NCI-H526 (cell line): Measurements from ENCODE around the gene ERGIC3.
A peak's percentile ranks its signal among the peaks of the same experiment; 100 is the strongest.
"Not testable (repeated sequence)": the region's sequence is repeated elsewhere in the genome, so short reads cannot be mapped to it uniquely, and the experiment has no call there.

Source experiments
- DNase-seq, 2 experiments: peaks; one replicate each; lab custom pipeline; 2025; lab: John Stamatoyannopoulos, UW

ERGIC3 gene

DNA sequence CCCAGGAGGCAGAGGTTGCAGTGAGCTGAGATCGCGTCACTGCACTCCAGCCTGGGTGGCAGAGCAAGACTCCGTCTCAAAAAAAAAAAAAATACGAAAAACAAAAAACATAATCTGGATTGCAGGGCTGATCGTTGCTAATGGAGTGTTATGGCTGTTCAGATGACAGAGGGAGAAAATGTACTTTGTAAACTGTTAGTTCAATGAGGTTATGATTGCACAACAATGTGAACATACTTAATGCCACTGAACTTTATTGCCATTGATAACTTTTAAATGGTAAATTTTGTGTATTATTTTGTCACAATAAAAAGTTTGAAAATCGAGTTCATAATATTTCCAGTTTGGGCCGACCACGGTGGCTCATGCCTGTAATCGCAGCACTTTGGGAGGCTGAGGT lies 22.9 kb upstream of the ERGIC3 start:
- DNase-seq = no peak

DNA sequence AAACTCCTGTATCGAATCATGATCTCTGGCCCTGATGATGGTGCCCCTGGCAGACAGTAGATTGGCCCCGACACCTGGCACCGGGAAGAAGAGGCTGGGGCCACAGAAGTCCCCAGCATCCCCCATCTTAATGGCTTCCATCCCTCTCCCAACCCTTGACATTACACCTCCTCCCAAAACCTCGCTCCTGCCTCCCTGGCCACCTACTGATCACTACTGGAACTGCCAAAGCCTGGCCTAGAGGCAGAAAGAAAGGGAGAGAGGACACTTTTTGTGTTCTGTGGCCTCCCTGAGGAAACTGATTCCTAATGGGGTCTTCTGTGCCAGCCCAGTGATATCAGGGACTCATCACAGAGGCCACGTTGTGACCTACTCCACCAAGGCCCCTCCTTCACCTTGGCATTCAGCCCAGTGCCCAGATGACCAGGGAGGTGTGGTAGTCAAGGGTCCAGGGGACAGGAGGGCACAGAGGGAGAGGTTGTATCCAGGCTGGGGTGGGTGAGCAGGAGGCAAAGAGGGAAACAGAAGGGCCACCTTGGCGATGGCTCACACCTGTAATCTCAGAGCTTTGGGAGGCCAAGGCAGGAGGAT lies 18.5 kb upstream of the ERGIC3 start:
- DNase-seq = peak in 1 of 2 experiments; percentile 42

- DNase-seq = peak; percentile 23 to 51
Measured at GRCh38 chr20:35525639-35526038, 16.2 kb upstream of the ERGIC3 start.

GRCh38 chr20:35527122-35527769 lies 14.6 kb upstream of the ERGIC3 start:
- DNase-seq = no peak

DNA sequence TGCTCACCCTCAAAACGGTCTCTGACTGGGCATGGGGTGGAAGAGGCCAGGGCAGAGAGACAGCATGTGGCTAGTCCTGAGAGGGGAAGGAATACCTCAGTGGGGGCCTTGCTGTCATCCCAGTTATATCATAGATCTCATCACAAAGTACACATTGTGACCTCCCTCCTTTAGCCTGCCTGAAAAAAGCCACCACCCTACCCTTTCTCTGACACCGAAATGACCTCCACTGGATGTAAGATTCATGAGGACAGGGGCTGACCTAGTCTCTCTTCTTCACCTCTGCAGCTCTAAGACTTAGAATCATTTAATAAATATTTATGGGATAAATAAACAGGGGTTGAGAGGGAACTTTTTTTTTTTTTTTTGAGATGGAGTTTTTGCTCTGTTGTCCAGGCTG lies 12.3 kb upstream of the ERGIC3 start, which contains the start of gene C20orf173:
C20orf173 (minus strand) TSS at position 101 of the 400 bp plus-strand sequence. CDS start 279 bp downstream, outside the sequence.
- no peak for DNase-seq

DNA sequence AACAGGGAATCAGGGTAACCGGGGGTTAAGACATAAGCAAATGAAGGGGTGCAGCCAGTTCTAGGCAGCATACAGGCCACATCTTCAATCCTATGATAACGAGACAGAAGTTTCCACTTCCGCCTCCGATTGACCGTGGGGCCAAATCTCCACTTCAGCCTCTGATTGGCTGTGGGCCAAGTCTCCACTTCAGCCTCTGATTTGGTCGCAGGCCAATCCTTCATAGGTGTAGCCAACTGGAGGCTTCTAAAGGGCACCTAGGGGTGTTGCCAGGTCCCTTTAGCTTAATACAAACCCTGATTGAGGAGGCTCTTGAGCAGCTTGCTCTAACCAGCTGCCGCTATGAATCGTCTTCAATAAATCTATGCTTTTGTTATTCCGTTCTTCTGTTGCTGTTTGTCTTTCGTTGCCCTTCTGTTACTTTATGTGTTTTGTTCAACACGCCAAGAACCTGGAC lies 2.1 kb upstream of the ERGIC3 start:
- DNase-seq = peak; percentile 12 to 49

DNA sequence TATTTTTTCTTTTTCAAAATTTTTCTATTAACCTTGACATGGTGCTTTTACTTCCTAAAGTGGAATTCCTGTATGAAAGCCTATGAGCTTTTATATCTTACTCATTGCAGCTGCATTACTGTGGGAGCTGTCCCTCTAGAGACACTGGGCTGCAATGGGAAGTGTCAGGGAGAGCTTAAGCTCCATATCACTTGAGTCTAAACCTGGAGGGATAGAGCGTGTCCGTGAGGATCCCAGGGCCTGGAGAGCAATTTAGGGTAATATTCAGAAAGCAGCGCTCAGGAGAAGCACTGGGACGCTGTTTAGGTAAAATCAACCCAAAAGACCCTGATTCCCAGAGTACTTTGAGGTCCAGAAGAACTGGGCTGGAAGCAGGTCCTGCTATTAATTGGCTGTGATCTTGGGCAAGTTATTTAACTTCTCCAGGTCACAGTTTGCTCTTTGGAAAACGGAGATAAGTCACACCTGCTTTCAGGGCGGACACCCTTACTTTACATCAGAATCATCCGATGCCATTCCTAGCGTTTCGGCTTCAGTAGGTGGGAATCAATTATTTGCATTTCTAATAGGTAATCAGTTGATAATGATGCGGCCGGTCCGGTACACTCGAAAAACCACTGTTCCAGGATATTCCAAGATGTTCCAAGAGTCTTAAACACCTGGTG lies 628 bp upstream of the ERGIC3 start:
- peak in 1 of 2 experiments; percentile 37 for DNase-seq

DNA sequence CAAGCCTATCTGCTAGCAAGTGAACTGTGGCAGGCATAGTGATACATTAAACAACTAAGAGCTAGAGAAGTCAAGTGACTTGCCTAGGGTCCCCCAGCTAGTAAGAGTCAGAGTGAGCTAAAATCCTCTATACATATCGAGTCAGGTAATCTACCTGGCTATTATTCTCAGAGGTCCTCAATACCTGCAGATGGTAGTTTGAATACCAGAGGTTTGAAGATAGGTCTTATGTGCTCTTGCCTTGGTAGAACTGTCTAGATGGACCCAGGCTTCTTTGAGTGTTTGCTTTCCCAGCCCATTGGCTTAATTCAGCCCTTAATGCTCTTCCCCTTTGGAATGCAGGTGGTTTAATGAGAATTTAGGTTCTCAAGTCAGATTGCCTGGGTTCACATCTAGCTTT lies 1.1 kb downstream of the ERGIC3 start:
- DNase-seq = no peak

DNA sequence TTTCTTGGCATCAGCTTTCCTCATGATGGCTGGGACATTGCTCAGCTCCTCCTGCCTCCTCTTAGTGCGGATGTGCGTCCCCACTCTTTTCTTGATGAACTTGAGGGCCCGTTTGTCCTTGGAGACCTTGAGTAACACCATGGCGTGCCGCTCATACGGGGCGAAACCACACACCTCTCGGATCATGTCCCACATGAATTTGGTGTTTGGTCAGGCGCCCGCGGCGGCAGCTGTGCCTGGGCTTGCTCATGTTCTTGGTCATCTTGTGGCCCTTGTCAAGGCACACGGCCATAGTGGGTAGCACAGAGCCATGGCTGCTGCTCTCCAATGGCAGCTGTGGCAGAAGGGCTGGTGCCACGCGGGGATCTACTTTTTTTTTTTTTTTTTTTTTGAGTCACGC lies 2.6 kb downstream of the ERGIC3 start:
- DNase-seq = no peak

GRCh38 chr20:35544941-35545340 lies 3.1 kb downstream of the ERGIC3 start:
- DNase-seq = not testable (repeated sequence)

DNA sequence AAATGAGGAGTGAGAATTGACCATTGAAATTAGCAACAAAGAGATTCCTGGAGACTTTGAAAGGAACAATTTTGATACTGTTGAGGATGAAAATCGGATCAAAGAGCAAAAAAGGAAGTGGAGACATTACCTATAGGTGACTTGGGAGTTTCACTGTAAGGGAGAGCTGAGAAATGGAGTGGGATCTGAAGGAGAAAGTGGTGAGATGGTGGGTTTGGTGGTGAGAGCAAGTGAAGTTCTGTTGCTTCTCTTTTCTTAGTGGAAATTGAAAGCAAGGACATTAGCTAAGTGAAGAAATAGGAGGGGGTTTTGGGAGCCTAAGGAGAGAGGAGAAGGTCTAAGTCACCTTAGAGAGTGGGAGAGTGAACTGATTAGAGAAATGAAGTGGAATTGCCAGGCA lies 4.2 kb downstream of the ERGIC3 start:
- DNase-seq = no peak

- no peak for DNase-seq
Measured at GRCh38 chr20:35547329-35547728, 5.5 kb downstream of the ERGIC3 start.

- no peak for DNase-seq
Measured at GRCh38 chr20:35551503-35551902, 9.6 kb downstream of the ERGIC3 start.

- DNase-seq = no peak
Measured at GRCh38 chr20:35552914-35553313, 11.0 kb downstream of the ERGIC3 start.

GRCh38 chr20:35555461-35555860 lies 13.6 kb downstream of the ERGIC3 start:
- not testable (repeated sequence) for DNase-seq

DNA sequence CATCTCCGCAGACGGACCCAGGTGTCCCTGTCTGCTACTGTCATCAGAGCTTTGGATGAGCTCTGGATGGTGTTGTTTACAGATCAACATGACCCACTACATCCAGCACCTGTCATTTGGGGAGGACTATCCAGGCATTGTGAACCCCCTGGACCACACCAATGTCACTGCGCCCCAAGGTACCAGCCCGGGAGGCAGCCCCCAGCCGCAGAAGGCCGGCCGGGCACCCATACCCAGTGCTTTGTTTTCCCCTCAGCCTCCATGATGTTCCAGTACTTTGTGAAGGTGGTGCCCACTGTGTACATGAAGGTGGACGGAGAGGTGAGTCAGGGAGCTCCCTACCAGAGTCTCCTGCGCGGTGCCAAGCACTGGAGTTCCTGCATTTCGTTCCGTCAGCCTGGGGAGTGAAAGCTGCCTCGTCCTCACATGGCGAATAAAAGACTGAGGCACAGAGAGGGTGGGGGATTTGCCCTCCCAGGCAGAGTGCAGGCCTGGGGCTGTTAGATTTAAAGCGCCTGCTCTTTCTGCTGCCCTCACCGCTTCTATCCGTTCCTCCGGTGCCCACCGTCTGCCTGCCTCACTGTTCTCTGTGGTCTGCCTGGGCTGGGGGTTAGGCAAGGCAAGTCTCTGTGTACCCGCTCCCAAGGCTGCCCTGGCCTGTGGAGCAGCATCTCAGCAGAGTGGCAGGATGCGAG lies 14.2 kb downstream of the ERGIC3 start:
- no peak for DNase-seq

DNA sequence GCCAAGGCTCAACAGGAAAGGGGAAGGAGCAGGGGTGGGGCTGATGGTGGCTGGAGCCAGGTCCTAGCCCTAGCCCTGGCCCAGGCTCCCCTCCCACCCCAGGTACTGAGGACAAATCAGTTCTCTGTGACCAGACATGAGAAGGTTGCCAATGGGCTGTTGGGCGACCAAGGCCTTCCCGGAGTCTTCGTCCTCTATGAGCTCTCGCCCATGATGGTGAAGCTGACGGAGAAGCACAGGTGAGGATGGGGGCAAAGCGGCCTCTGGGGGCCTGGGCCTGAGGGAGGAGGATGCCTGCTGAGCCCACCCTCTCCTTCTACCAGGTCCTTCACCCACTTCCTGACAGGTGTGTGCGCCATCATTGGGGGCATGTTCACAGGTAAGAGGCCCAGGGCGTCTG lies 15.0 kb downstream of the ERGIC3 start:
- DNase-seq = no peak

- no peak for DNase-seq
Measured at GRCh38 chr20:35558451-35558850, 16.6 kb downstream of the ERGIC3 start.

DNA sequence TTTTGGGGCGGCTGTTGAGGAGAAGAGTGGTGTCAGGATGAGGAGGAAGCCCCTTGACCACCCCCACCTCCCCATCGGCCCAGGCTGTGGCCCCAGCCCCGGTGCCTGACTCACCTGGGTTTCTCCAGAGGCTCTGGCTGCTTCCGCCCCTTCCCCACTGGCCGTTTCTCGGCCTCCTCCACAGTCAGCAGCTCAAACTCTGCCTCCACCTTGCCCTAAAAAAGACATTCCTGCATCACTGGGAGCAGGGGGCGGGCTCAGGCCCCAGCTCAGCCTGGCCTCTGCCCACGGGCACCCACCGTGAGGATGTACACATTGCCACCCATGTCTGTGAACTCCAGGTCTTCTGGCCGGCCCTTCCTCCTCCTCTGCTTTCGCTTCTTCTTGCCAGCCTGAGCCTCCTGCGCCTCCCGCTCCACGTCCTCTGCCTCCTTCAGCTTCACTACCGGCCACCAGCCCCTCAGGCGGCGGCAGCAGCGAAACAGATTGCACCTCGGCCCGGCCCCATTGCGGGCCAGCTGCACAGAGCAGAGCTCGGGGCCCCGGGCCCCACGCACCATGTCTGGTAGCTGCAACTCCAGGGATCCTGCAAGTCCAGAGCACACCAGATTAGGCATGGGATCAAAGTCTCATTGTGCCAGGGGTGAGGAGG lies 17.3 kb downstream of the ERGIC3 start:
- DNase-seq = no peak

GRCh38 chr20:35560105-35560511 lies 18.2 kb downstream of the ERGIC3 start:
- DNase-seq = peak in 1 of 2 experiments; percentile 32

DNA sequence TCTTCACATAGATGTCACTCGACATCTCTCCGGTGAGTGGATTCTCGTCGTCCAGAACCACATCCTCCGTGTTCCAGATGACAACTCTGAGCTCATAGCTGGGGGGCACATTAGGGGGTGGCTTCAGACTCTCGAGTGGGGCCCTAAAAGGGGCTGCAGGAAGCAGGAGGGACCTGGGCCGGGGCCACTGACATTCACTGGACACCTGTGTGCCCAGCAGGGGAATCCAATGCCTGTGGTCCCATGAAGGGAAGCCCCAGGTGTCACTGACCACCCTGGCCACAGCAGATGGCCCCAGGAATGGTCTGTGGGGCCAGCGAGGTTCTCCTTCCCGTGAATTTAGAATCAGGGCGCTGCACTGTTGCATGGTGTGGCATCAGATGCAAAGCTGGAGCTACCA lies 18.7 kb downstream of the ERGIC3 start:
- no peak for DNase-seq

DNA sequence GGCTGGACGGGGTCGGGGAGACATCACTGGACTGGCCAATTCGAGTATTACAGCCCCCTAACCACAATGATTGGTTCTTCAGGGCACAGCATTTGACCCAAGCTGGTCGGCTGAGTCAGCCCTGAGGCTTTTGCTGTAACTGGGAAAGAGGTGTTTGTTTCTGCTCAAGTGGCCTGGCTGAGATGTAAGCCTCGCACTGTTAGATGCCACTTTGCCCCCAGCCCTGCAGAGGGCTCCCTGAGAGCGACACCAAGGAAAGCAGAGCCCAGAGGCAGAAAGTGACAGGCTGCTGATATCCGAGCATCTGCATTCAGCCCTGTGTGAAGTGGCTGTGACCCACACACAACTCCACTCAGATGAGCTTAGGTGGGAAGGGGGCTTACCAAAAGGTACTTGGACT lies 19.4 kb downstream of the ERGIC3 start:
- DNase-seq = peak; percentile 51 to 70
